GM18867 (cell line): ENCODE data around the gene KCNF1.
A peak's percentile ranks its signal among the peaks of the same experiment; 100 is the strongest.

ENCODE experiments used
- ATAC-seq: cut with Tn5 transposase; IDR thresholded peaks from one replicate; pipeline ENCODE4 v1.9.1; 2021; ENCODE audit warnings: mild to moderate bottlenecking, moderate library complexity; ENCODE audit not compliant: unreplicated experiment

The KCNF1 gene

GRCh38 chr2:10911291-10912075, at the start of gene KCNF1:
TSS of gene KCNF1 (plus strand) at chr2:10911934. CDS start at chr2:10912427, 493 bp downstream.
- no peak for ATAC-seq

- ATAC-seq, result no peak
These were observed 49.4 kb upstream of the KCNF1 start for GRCh38 chr2:10862330-10862729.

- ATAC-seq, result no peak
These were observed 48.7 kb upstream of the KCNF1 start for GRCh38 chr2:10863047-10863446.

- peak; percentile 75 for ATAC-seq
These were observed 47.9 kb upstream of the KCNF1 start for GRCh38 chr2:10863837-10864236.

GRCh38 chr2:10864251-10864650, 47.5 kb upstream of the KCNF1 start:
- no peak for ATAC-seq

- peak; percentile 87 for ATAC-seq
These were observed 46.7 kb upstream of the KCNF1 start for GRCh38 chr2:10864861-10865636.

- ATAC-seq, result no peak
These were observed 45.9 kb upstream of the KCNF1 start for GRCh38 chr2:10865841-10866240.

GRCh38 chr2:10867692-10868420, 43.9 kb upstream of the KCNF1 start:
- no peak for ATAC-seq

GRCh38 chr2:10868465-10869314, 43.0 kb upstream of the KCNF1 start:
- no peak for ATAC-seq

- ATAC-seq, result no peak
These were observed 39.8 kb upstream of the KCNF1 start for GRCh38 chr2:10871978-10872377.

GRCh38 chr2:10873171-10873570, 38.6 kb upstream of the KCNF1 start:
- peak; percentile 21 for ATAC-seq

- ATAC-seq, result peak; percentile 41
These were observed 37.8 kb upstream of the KCNF1 start for GRCh38 chr2:10873790-10874437.

GRCh38 chr2:10875126-10875525, 36.6 kb upstream of the KCNF1 start:
- no peak for ATAC-seq

- no peak for ATAC-seq
These were observed 35.3 kb upstream of the KCNF1 start for GRCh38 chr2:10876394-10876793.

GRCh38 chr2:10876963-10877362, 34.8 kb upstream of the KCNF1 start:
- no peak for ATAC-seq

- no peak for ATAC-seq
These were observed 34.1 kb upstream of the KCNF1 start for GRCh38 chr2:10877651-10878111.

GRCh38 chr2:10878268-10878915, 33.3 kb upstream of the KCNF1 start:
- no peak for ATAC-seq

- no peak for ATAC-seq
These were observed 32.6 kb upstream of the KCNF1 start for GRCh38 chr2:10879159-10879558.
